Caco-2 (cell line): Measurements from ENCODE around the gene PAK4. TPM values are rescaled to one million over a fixed set of nuclear protein-coding genes. Genes with fewer than 3 reads are reported as not detected.

Experiments used
- BruUV-seq: library from RNA; stranded (reverse); fragments of 400-500 nt; replicated peaks from 2 replicates; lab custom pipeline; 2021; lab: Mats Ljungman, UMichigan
- CTCF ChIA-PET: fragments of 300-600 bp; sonication (Branson Sonifier 250); formaldehyde crosslinking; loops from one replicate; lab custom pipeline; 2022; ENCODE audit warnings: antibody characterized with exemption; lab: Charles Lee
- POLR2A ChIA-PET: fragments of 300-600 bp; sonication (Branson Sonifier 250); formaldehyde crosslinking; loops from one replicate; lab custom pipeline; 2022; ENCODE audit warnings: antibody characterized with exemption; lab: Charles Lee
- DNase-seq, 2 experiments: peaks; one replicate each; pipeline versions ENCODE4 v3.0.0 to v3.0.0-alpha.2; 2020 to 2022
- H3K27me3 ChIP-seq: replicated peaks from 2 replicates; pipeline ENCODE4 v1.6.0; 2011; ENCODE audit warnings: low read length; ENCODE audit not compliant: control insufficient read depth, insufficient read depth
- H3K36me3 ChIP-seq: 2 replicates; pipeline ENCODE4 v1.5.1; 2011; ENCODE audit warnings: low read length; ENCODE audit not compliant: control insufficient read depth, insufficient read depth
- H3K4me1 ChIP-seq: fragments of 250-450 bp; sonication (Bioruptor Pico); 2 replicates; pipeline ENCODE4 v1.5.1; 2020; ENCODE audit warnings: mild to moderate bottlenecking
- H3K4me3 ChIP-seq: 2 replicates; pipeline ENCODE4 v1.5.1; 2011; ENCODE audit warnings: low read depth, mild to moderate bottlenecking, control low read depth, low read length
- H3K9me3 ChIP-seq: fragments of 250-450 bp; sonication (Bioruptor Pico); 2 replicates; pipeline ENCODE4 v1.5.1; 2020; ENCODE audit warnings: mild to moderate bottlenecking, moderate library complexity
- H3K27ac Mint-ChIP-seq: one replicate; pipeline ENCODE4 v1.8.0; 2022; ENCODE audit warnings: mixed read lengths; ENCODE audit not compliant: unreplicated experiment
- H3K27me3 Mint-ChIP-seq: one replicate; pipeline ENCODE4 v1.8.0; 2022; ENCODE audit warnings: mixed read lengths; ENCODE audit not compliant: insufficient read depth, unreplicated experiment
- H3K36me3 Mint-ChIP-seq: one replicate; pipeline ENCODE4 v1.8.0; 2022; ENCODE audit warnings: mild to moderate bottlenecking, mixed read lengths; ENCODE audit not compliant: insufficient read depth, unreplicated experiment
- H3K4me1 Mint-ChIP-seq: one replicate; pipeline ENCODE4 v1.8.0; 2022; ENCODE audit warnings: low read depth, mixed read lengths; ENCODE audit not compliant: unreplicated experiment
- H3K4me3 Mint-ChIP-seq: one replicate; pipeline ENCODE4 v1.8.0; 2022; ENCODE audit warnings: mild to moderate bottlenecking, moderate library complexity, mixed read lengths; ENCODE audit not compliant: unreplicated experiment
- H3K9me3 Mint-ChIP-seq: one replicate; pipeline ENCODE4 v1.8.0; 2022; ENCODE audit warnings: mixed read lengths; ENCODE audit not compliant: unreplicated experiment
- CTCF ChIP-seq, 2 experiments: fragments of 200-600 bp in 1 of 2; IDR thresholded peaks; 1 replicate in 1 of 2; 2 replicates in 1 of 2; pipeline versions ENCODE4 v1.5.1 to v1.8.0; 2011 to 2022; ENCODE audit warnings: antibody characterized with exemption in 1 of 2, control low read depth in 1 of 2, inconsistent platforms in 1 of 2, low read depth in 1 of 2, low read length in 1 of 2, mild to moderate bottlenecking in 1 of 2, moderate library complexity in 1 of 2; ENCODE audit not compliant: insufficient read depth in 1 of 2, severe bottlenecking in 1 of 2, unreplicated experiment in 1 of 2
- intact Hi-C: fragments of 100-400 bp; cut with micrococcal nuclease; formaldehyde crosslinking; loops from one replicate; pipeline ENCODE4 v1.10.0; 2022; ENCODE audit not compliant: unreplicated experiment
- total RNA-seq: library from RNA; stranded (reverse); gene quantifications from 2 replicates; pipeline ENCODE4 v1.2.3, GENCODE V29; 2022

The PAK4 gene
- total RNA-seq, 1 experiment from 2014 or later, result 112 TPM

GRCh38 chr19:39165857-39166256 is 40.3 kb downstream of the PAK4 start:
- DNase-seq, result no peak
- Histone ChIP-seq H3K36me3 (peaks cover 1% of the 10 kb centered on the region; the same call in 1 of the 2 replicates), H3K27me3 (no peaks in the 10 kb centered on the region), H3K9me3 (no peaks in the 10 kb centered on the region), H3K4me1 (peaks cover 24% of the 10 kb centered on the region), H3K4me3 (no peak overlapping the region)
- CTCF ChIA-PET, result interaction anchor here (0.5 to 1.1 kb wide), 3 partner anchors 18 to 125 kb away, joined by 3 to 4 read pairs (median 4); no protein-coding TSS in a partner anchor
- H3K27ac Mint-ChIP-seq, result no peak overlapping the region
- no peak for TF ChIP-seq CTCF (IDR thresholded peaks at IDR 0.05; ENCODE audit: insufficient read depth in 1 of 2, low read depth in 1 of 2, low read length in 1 of 2, severe bottlenecking in 1 of 2, unreplicated experiment in 1 of 2)
- intact Hi-C loops, result no loop called here
- no peaks in the 10 kb centered on the region for H3K9me3 Mint-ChIP-seq
- no peak overlapping the region for H3K4me3 Mint-ChIP-seq
- H3K36me3 Mint-ChIP-seq, result peaks cover 51% of the 10 kb centered on the region
- H3K4me1 Mint-ChIP-seq, result peaks cover 24% of the 10 kb centered on the region
- BruUV-seq, result no TSS peak
- POLR2A ChIA-PET, result no interaction called here
- H3K27me3 Mint-ChIP-seq, result no peaks in the 10 kb centered on the region

- CTCF ChIA-PET, result interaction anchor here (0.5 to 1.1 kb wide), 3 partner anchors 19 to 124 kb away, joined by 3 to 4 read pairs (median 4); no protein-coding TSS in a partner anchor
- H3K4me1 ChIP-seq, result peaks cover 24% of the 10 kb centered on the region
- no peaks in the 10 kb centered on the region for H3K27me3 Mint-ChIP-seq
- peak overlapping the region; percentile 68 for H3K27ac Mint-ChIP-seq
- H3K4me1 Mint-ChIP-seq, result peaks cover 24% of the 10 kb centered on the region
- TF ChIP-seq CTCF (IDR thresholded peaks at IDR 0.05; ENCODE audit: insufficient read depth in 1 of 2, low read depth in 1 of 2, low read length in 1 of 2, severe bottlenecking in 1 of 2, unreplicated experiment in 1 of 2), result no peak
- H3K9me3 ChIP-seq, result no peaks in the 10 kb centered on the region
- H3K9me3 Mint-ChIP-seq, result no peaks in the 10 kb centered on the region
- H3K36me3 ChIP-seq, result no peaks in the 10 kb centered on the region
- peak overlapping the region; percentile 42 for H3K4me3 Mint-ChIP-seq
- peaks cover 51% of the 10 kb centered on the region for H3K36me3 Mint-ChIP-seq
- BruUV-seq, result no TSS peak
- no peak overlapping the region for H3K4me3 ChIP-seq
- POLR2A ChIA-PET, result no interaction called here
- DNase-seq, result peak; percentile 16 to 58
- intact Hi-C loops, result no loop called here
- no peaks in the 10 kb centered on the region for H3K27me3 ChIP-seq
Measured at GRCh38 chr19:39166571-39167391, 41.2 kb downstream of the PAK4 start.

GRCh38 chr19:39167461-39168257 is 42.1 kb downstream of the PAK4 start:
- peaks cover 24% of the 10 kb centered on the region for H3K4me1 ChIP-seq
- no peaks in the 10 kb centered on the region; the same call in 1 of the 2 replicates for H3K36me3 ChIP-seq
- peak; percentile 64 to 71 for DNase-seq
- no peaks in the 10 kb centered on the region for H3K9me3 ChIP-seq
- CTCF ChIA-PET, result interaction anchor here (0.6 kb wide), 2 partner anchors 32 to 201 kb away, joined by 3 read pairs; no protein-coding TSS in a partner anchor
- intact Hi-C loops, result no loop called here
- no TSS peak for BruUV-seq
- no peaks in the 10 kb centered on the region for H3K27me3 ChIP-seq
- Mint-ChIP-seq H3K9me3 (no peaks in the 10 kb centered on the region), H3K27me3 (no peaks in the 10 kb centered on the region), H3K27ac (peak overlapping the region; percentile 68), H3K36me3 (peaks cover 47% of the 10 kb centered on the region), H3K4me3 (peak overlapping the region; percentile 42), H3K4me1 (peaks cover 21% of the 10 kb centered on the region)
- no peak overlapping the region for H3K4me3 ChIP-seq
- POLR2A ChIA-PET, result interaction anchor here (0.6 kb wide), 1 partner anchor 238 kb away, joined by 3 read pairs; no protein-coding TSS in a partner anchor
- TF ChIP-seq CTCF (IDR thresholded peaks at IDR 0.05; ENCODE audit: insufficient read depth in 1 of 2, low read depth in 1 of 2, low read length in 1 of 2, severe bottlenecking in 1 of 2, unreplicated experiment in 1 of 2), result no peak
